A549 (cell line): Measurements from ENCODE around the gene SLCO4C1. TPM values are rescaled to one million over a fixed set of nuclear protein-coding genes. Genes with fewer than 3 reads are reported as not detected.

ENCODE experiments used
- ATAC-seq, 2 experiments: fragments of 200-7000 bp in 1 of 2; fragments of >200 bp in 1 of 2; cut with Nextera tagmentation in 1 of 2; cut with Tn5 transposase in 1 of 2; 3 replicates each; pipeline versions ENCODE4 v1.8.0 to v1.9.1; 2018 to 2020; ENCODE audit warnings: mild to moderate bottlenecking in 1 of 2, moderate library complexity in 1 of 2
- CTCF ChIA-PET: fragments of 300-600 bp; sonication (Branson Sonifier 250); formaldehyde crosslinking; extraction: SDS; loops from one replicate; lab custom pipeline; 2021; ENCODE audit warnings: antibody characterized with exemption, inconsistent platforms; lab: Yijun Ruan, JAX
- POLR2A ChIA-PET: fragments of 350-600 bp; formaldehyde crosslinking; extraction: SDS; loops from one replicate; lab custom pipeline; 2021; ENCODE audit warnings: antibody characterized with exemption, inconsistent platforms; lab: Yijun Ruan, JAX
- DNase-seq, 2 experiments: peaks; one replicate each; pipeline versions ENCODE4 v3.0.0 to v3.0.0-alpha.2; 2011 to 2016; ENCODE audit warnings: low read depth in 1 of 2, low spot score in 1 of 2
- FAIRE-seq: peaks from 2 replicates; lab custom pipeline; 2011; peaks lifted over from hg19 to GRCh38; lab: Jason Lieb, UNC
- H3K27ac ChIP-seq, 2 experiments: fragments of >200 bp; sonication (Bioruptor Twin); formaldehyde crosslinking; 3 replicates each; pipeline ENCODE4 v1.5.1; 2016 to 2017
- H3K4me1 ChIP-seq: fragments of >200 bp; sonication (Bioruptor Twin); formaldehyde crosslinking; 3 replicates; pipeline ENCODE4 v1.6.1; 2016
- H3K4me2 ChIP-seq: fragments of >200 bp; sonication (Bioruptor Twin); formaldehyde crosslinking; 3 replicates; pipeline ENCODE4 v1.6.1; 2016
- H3K4me3 ChIP-seq: fragments of >200 bp; sonication (Bioruptor Twin); formaldehyde crosslinking; 3 replicates; pipeline ENCODE4 v1.5.1; 2016
- H3K9me3 ChIP-seq: fragments of >200 bp; sonication (Bioruptor Twin); formaldehyde crosslinking; 3 replicates; pipeline ENCODE4 v1.6.1; 2016
- CHD4 ChIP-seq: fragments of 200-600 bp; sonication (generic); IDR thresholded peaks from 2 replicates; pipeline ENCODE4 v1.6.1; 2016; ENCODE audit warnings: antibody characterized with exemption, mild to moderate bottlenecking, borderline replicate concordance
- EHF ChIP-seq: fragments of 250-450 bp; sonication (Bioruptor Pico); IDR thresholded peaks from 2 replicates; pipeline ENCODE4 v1.5.0; 2020; ENCODE audit warnings: mild to moderate bottlenecking
- EP300 ChIP-seq, 2 experiments: fragments of >200 bp; sonication (Bioruptor Twin); formaldehyde crosslinking; IDR thresholded peaks; 2 replicates in 1 of 2; 3 replicates in 1 of 2; pipeline ENCODE4 v1.6.1; 2016 to 2017
- FOXS1 ChIP-seq: fragments of 250-450 bp; sonication (Bioruptor Pico); IDR thresholded peaks from 2 replicates; pipeline ENCODE4 v1.5.0; 2020; ENCODE audit warnings: mild to moderate bottlenecking, moderate library complexity
- HEYL ChIP-seq: fragments of 250-450 bp; sonication (Bioruptor Pico); IDR thresholded peaks from 2 replicates; pipeline ENCODE4 v1.8.0; 2021; ENCODE audit warnings: mild to moderate bottlenecking, moderate library complexity
- HOXA7 ChIP-seq: fragments of 250-450 bp; sonication (Bioruptor Pico); IDR thresholded peaks from 2 replicates; pipeline ENCODE4 v1.5.0; 2020; ENCODE audit warnings: mild to moderate bottlenecking, moderate library complexity
- HOXB13 ChIP-seq: fragments of 250-450 bp; sonication (Bioruptor Pico); IDR thresholded peaks from 2 replicates; pipeline ENCODE4 v1.5.0; 2020; ENCODE audit warnings: low read depth, mild to moderate bottlenecking, moderate library complexity
- HOXB5 ChIP-seq: fragments of 250-450 bp; sonication (Bioruptor Pico); IDR thresholded peaks from 2 replicates; pipeline ENCODE4 v1.5.0; 2020; ENCODE audit warnings: mild to moderate bottlenecking, moderate library complexity
- JUNB ChIP-seq: fragments of >200 bp; sonication (Bioruptor Twin); formaldehyde crosslinking; IDR thresholded peaks from 2 replicates; pipeline ENCODE4 v1.6.1; 2016
- KDM1A ChIP-seq: fragments of 200-600 bp; sonication (generic); IDR thresholded peaks from 2 replicates; pipeline ENCODE4 v1.6.1; 2016; ENCODE audit warnings: low read depth, mild to moderate bottlenecking
- MAZ ChIP-seq: fragments of 150-350 bp; IDR thresholded peaks from 2 replicates; pipeline ENCODE4 v1.6.1; 2014; ENCODE audit warnings: antibody characterized with exemption, low read depth, low read length, borderline replicate concordance
- NFE2L2 ChIP-seq: fragments of 150-350 bp; conservative IDR thresholded peaks from 2 replicates; pipeline ENCODE4 v1.6.1; 2014; ENCODE audit warnings: low read length
- PHF8 ChIP-seq: fragments of 200-600 bp; sonication (generic); IDR thresholded peaks from 2 replicates; pipeline ENCODE4 v1.6.1; 2016; ENCODE audit warnings: low read depth, mild to moderate bottlenecking, antibody characterized with exemption, moderate library complexity, borderline replicate concordance
- POLR2A ChIP-seq: IDR thresholded peaks from 2 replicates; pipeline ENCODE4 v1.6.1; 2012; ENCODE audit warnings: mild to moderate bottlenecking, low read length
- POLR2AphosphoS2 ChIP-seq: conservative IDR thresholded peaks from 2 replicates; pipeline ENCODE4 v1.6.1; 2012; ENCODE audit warnings: low read length, improper control_type of control experiment, inconsistent platforms
- RARB ChIP-seq: fragments of 250-450 bp; sonication (Bioruptor Pico); IDR thresholded peaks from 2 replicates; pipeline ENCODE4 v1.8.0; 2021; ENCODE audit warnings: mild to moderate bottlenecking, moderate library complexity
- RFX5 ChIP-seq: fragments of 450-650 bp; IDR thresholded peaks from 2 replicates; pipeline ENCODE4 v1.7.1; 2014; ENCODE audit warnings: antibody characterized with exemption, mild to moderate bottlenecking, moderate library complexity
- RNF2 ChIP-seq: fragments of 200-600 bp; sonication (generic); IDR thresholded peaks from 2 replicates; pipeline ENCODE4 v1.6.1; 2016; ENCODE audit warnings: low read depth, mild to moderate bottlenecking, antibody characterized with exemption, moderate library complexity, borderline replicate concordance
- SREBF2 ChIP-seq: fragments of 450-650 bp; IDR thresholded peaks from 2 replicates; pipeline ENCODE4 v1.6.1; 2014; ENCODE audit warnings: mild to moderate bottlenecking, moderate library complexity
- TFCP2L1 ChIP-seq: fragments of 250-450 bp; sonication (Bioruptor Pico); IDR thresholded peaks from 2 replicates; pipeline ENCODE4 v1.5.0; 2021; ENCODE audit warnings: mild to moderate bottlenecking
- TP53 ChIP-seq: fragments of 250-450 bp; sonication (Bioruptor Pico); IDR thresholded peaks from 2 replicates; pipeline ENCODE4 v1.5.0; 2021; ENCODE audit warnings: mild to moderate bottlenecking, moderate library complexity
- ZSCAN20 ChIP-seq: fragments of 250-450 bp; sonication (Bioruptor Pico); IDR thresholded peaks from 2 replicates; pipeline ENCODE4 v1.8.0; 2022; ENCODE audit warnings: mild to moderate bottlenecking, moderate library complexity
- WGBS: methylation state at CpG from one replicate; pipeline ENCODE4 v1.1.6; 2017; ENCODE audit errors: missing lambda C conversion rate; 5-methylcytosine and 5-hydroxymethylcytosine counted together
- polyA plus RNA-seq, 4 experiments: library from polyadenylated mRNA; depleted of rRNA in 3 of 4; stranded (reverse); fragments of >200 nt; fragmentation: RNase III in 1 of 4; extraction: RNeasy Plus Mini Kit Qiagen cat#74134 plus additional on column Dnase treatment in 1 of 4; gene quantifications; 2 replicates in 3 of 4; 3 replicates in 1 of 4; pipeline ENCODE4 v1.2.3, GENCODE V29; 2011 to 2017
- TF ChIP-seq, protein P1 (sequence below): fragments of 150-350 bp; IDR thresholded peaks from 2 replicates; pipeline ENCODE4 v1.6.1; 2014; ENCODE audit warnings: low read depth, mild to moderate bottlenecking, low read length
- TF ChIP-seq, protein P2 (sequence below): IDR thresholded peaks from 2 replicates; pipeline ENCODE4 v1.6.1; 2012; ENCODE audit warnings: low read depth, borderline replicate concordance
- TF ChIP-seq, protein P3 (sequence below): IDR thresholded peaks from 2 replicates; pipeline ENCODE4 v1.6.1; 2012
- TF ChIP-seq, protein P4 (sequence below): fragments of 250-450 bp; sonication (Bioruptor Pico); IDR thresholded peaks from 2 replicates; pipeline ENCODE4 v1.5.0; 2020; ENCODE audit warnings: low read depth, mild to moderate bottlenecking, moderate library complexity

SLCO4C1 gene
- polyA plus RNA-seq, 2 of the 4 experiments (the other 2 are of a cell fraction) = 0.06 to 0.10 TPM

DNA sequence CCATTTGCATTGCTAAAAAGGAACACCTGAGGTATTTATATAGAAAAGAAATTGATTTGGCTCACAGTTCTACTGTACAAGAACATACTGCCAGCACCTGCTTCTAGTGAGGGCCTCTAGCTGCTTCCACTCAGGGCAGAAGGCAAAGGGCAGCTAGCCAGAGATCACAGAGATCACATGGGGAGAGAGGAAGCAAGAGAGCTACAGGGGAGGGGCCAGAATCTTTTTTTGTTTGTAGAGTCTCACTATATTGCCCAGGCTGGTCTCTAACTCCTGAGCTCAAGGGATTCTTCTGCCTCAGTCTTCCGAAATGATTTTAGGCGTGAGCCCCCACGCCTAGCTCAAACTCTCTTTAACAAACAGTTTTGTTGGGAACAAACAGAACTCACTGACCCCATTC lies 6.1 kb downstream of the SLCO4C1 start:
- ATAC-seq = no peak
- WGBS = 85% methylated on average over 3 of the region's 3 CpGs
- POLR2A ChIA-PET = no interaction called here
- Histone ChIP-seq H3K4me3 (no peak overlapping the region), H3K27ac (no peak overlapping the region), H3K4me2 (no peak overlapping the region), H3K4me1 (no peaks in the 10 kb centered on the region), H3K9me3 (no peaks in the 10 kb centered on the region)
- TF ChIP-seq FOXS1 (CRISPR knock-in tag) (no peak), RFX5 (no peak), POLR2AphosphoS2 (no peak), PHF8 (no peak), RNF2 (no peak), KDM1A (no peak), RARB (CRISPR knock-in tag) (no peak), HEYL (CRISPR knock-in tag) (no peak), HOXA7 (no peak), EHF (CRISPR knock-in tag) (no peak), HOXB13 (no peak)
- TF ChIP-seq, protein P1, sequence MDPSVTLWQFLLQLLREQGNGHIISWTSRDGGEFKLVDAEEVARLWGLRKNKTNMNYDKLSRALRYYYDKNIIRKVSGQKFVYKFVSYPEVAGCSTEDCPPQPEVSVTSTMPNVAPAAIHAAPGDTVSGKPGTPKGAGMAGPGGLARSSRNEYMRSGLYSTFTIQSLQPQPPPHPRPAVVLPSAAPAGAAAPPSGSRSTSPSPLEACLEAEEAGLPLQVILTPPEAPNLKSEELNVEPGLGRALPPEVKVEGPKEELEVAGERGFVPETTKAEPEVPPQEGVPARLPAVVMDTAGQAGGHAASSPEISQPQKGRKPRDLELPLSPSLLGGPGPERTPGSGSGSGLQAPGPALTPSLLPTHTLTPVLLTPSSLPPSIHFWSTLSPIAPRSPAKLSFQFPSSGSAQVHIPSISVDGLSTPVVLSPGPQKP = no peak
- TF ChIP-seq, protein P2, sequence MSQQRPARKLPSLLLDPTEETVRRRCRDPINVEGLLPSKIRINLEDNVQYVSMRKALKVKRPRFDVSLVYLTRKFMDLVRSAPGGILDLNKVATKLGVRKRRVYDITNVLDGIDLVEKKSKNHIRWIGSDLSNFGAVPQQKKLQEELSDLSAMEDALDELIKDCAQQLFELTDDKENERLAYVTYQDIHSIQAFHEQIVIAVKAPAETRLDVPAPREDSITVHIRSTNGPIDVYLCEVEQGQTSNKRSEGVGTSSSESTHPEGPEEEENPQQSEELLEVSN = no peak
- CTCF ChIA-PET = no interaction called here
- FAIRE-seq = no peak
- no peak for DNase-seq

DNA sequence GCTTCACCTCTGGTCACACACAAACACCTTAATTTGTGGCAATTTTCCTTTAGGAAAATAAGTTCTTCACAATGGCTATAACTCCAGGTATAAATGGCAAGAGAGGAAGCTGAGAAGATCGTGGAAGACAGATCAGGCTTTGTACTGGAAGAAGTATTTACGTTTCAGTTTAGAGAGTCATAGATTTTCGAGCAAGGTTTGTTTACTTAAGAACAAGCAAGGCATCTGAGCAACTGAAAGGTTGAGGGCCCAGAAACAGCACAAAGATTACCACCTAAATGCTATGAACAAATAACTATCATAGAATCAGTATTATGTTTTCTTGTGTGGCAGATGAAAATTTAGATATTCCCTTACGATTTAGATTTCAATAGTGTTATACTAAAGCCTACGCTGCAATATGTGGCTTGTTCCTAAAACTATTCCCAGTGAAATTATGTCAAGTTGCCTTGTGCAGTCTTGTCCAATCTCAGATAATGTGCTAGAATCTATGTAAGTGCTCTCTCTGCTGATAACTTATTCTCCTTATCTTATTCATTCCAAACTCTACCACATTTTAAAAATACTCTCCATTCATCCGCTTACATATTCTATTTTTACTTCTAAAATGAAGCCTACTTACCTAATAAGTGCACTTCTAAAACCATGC lies 6.7 kb downstream of the SLCO4C1 start:
- TF ChIP-seq SREBF2 (no peak), POLR2A (no peak)
- 31% methylated on average over 6 of the region's 6 CpGs for WGBS
- Histone ChIP-seq H3K4me1 (no peaks in the 10 kb centered on the region), H3K9me3 (no peaks in the 10 kb centered on the region), H3K4me3 (no peak overlapping the region), H3K27ac (no peak overlapping the region), H3K4me2 (no peak overlapping the region)
- FAIRE-seq = no peak
- no peak for DNase-seq
- ATAC-seq = no peak
- CTCF ChIA-PET = no interaction called here
- POLR2A ChIA-PET = no interaction called here

DNA sequence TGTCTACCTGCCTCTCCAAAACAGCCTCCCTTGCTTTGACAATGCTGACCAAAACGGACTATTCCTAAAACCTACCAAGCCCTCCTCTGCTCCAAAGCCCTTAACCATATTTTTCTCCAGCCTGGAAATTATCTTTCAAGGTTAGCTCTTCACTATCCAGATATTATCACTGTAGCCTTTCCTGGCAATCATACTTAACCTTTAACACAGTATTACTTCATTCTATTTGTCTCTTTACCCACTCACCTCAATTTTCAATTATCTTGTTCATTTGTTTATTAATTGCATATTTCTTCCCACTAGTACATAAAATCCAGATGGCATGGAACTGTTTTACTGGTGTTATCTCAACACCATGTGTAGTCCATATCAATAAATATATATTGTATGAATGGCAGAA lies 7.5 kb downstream of the SLCO4C1 start:
- TF ChIP-seq JUNB (no peak), TFCP2L1 (no peak), ZSCAN20 (CRISPR knock-in tag) (no peak), HOXB5 (no peak), EHF (CRISPR knock-in tag) (no peak), HOXA7 (no peak), EP300 (IDR thresholded peaks at IDR 0.05) (no peak), TP53 (CRISPR knock-in tag) (no peak), CHD4 (no peak), MAZ (no peak), POLR2A (no peak), NFE2L2 (no peak)
- TF ChIP-seq, protein P3, sequence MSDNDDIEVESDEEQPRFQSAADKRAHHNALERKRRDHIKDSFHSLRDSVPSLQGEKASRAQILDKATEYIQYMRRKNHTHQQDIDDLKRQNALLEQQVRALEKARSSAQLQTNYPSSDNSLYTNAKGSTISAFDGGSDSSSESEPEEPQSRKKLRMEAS = no peak
- TF ChIP-seq, protein P4, sequence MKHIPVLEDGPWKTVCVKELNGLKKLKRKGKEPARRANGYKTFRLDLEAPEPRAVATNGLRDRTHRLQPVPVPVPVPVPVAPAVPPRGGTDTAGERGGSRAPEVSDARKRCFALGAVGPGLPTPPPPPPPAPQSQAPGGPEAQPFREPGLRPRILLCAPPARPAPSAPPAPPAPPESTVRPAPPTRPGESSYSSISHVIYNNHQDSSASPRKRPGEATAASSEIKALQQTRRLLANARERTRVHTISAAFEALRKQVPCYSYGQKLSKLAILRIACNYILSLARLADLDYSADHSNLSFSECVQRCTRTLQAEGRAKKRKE (CRISPR knock-in tag) = no peak
- Histone ChIP-seq H3K4me3 (no peak overlapping the region), H3K27ac (no peak overlapping the region), H3K9me3 (no peaks in the 10 kb centered on the region), H3K4me1 (no peaks in the 10 kb centered on the region), H3K4me2 (no peak overlapping the region)
- 21% methylated on average over 1 of the region's 1 CpG for WGBS
- DNase-seq = no peak
- POLR2A ChIA-PET = no interaction called here
- CTCF ChIA-PET = no interaction called here
- no peak for FAIRE-seq
- ATAC-seq = no peak
